Spleen (tissue), 11 donors: Measurements from ENCODE around the gene PPIL1. TPM values are rescaled to one million over a fixed set of nuclear protein-coding genes. Genes with fewer than 3 reads are reported as not detected.

ENCODE experiments used
- DNase-seq: peaks from one replicate; pipeline ENCODE4 v3.0.0-alpha.2; 2020
- H3K27ac ChIP-seq, 8 donors: fragments of 200-600 bp; sonication (generic) in 7 of 8; 1 replicate in 4 of 8; 2 replicates in 4 of 8; pipeline versions ENCODE4 v1.5.0 to v1.8.0; 2016 to 2021; ENCODE audit warnings: inconsistent platforms in 4 of 8, mild to moderate bottlenecking in 4 of 8, moderate library complexity in 1 of 8
- H3K27me3 ChIP-seq, 7 donors: fragments of 200-600 bp; sonication (generic) in 6 of 7; replicated peaks in 1 of 7; 1 replicate in 4 of 7; 2 replicates in 3 of 7; pipeline versions ENCODE4 v1.5.0 to v1.8.0; 2016 to 2021; ENCODE audit warnings: inconsistent platforms in 3 of 7, mild to moderate bottlenecking in 1 of 7
- H3K36me3 ChIP-seq, 6 donors: fragments of 200-600 bp; sonication (generic) in 5 of 6; 1 replicate in 4 of 6; 2 replicates in 2 of 6; pipeline versions ENCODE4 v1.5.0 to v1.8.0; 2016 to 2021; ENCODE audit warnings: inconsistent platforms in 2 of 6
- H3K4me1 ChIP-seq, 6 donors: fragments of 200-600 bp; sonication (generic) in 5 of 6; 1 replicate in 3 of 6; 2 replicates in 3 of 6; pipeline versions ENCODE4 v1.5.0 to v1.8.0; 2016 to 2021; ENCODE audit warnings: inconsistent platforms in 3 of 6
- H3K4me3 ChIP-seq, 8 donors: fragments of 200-600 bp; sonication (generic) in 7 of 8; 1 replicate in 4 of 8; 2 replicates in 4 of 8; pipeline versions ENCODE4 v1.5.0 to v1.8.0; 2016 to 2021; ENCODE audit warnings: inconsistent platforms in 4 of 8, mild to moderate bottlenecking in 4 of 8, moderate library complexity in 2 of 8
- H3K9me3 ChIP-seq, 8 donors: fragments of 200-600 bp; sonication (generic) in 7 of 8; 1 replicate in 4 of 8; 2 replicates in 4 of 8; pipeline versions ENCODE4 v1.5.0 to v1.8.0; 2016 to 2021; ENCODE audit warnings: inconsistent platforms in 4 of 8
- CTCF ChIP-seq, 11 experiments: fragments of 200-600 bp in 7 of 11; fragments of 450-650 bp in 4 of 11; sonication (generic) in 4 of 11; IDR thresholded peaks in 8 of 11; conservative IDR thresholded peaks in 3 of 11; 1 replicate in 7 of 11; 2 replicates in 4 of 11; pipeline versions ENCODE4 v1.4.0 to v1.8.0; 2016 to 2021; ENCODE audit warnings: antibody characterized with exemption in 11 of 11, inconsistent platforms in 4 of 11, mild to moderate bottlenecking in 1 of 11
- POLR2A ChIP-seq, 3 donors: fragments of 450-650 bp; IDR thresholded peaks; one replicate each; pipeline ENCODE4 v1.5.1; 2017; ENCODE audit warnings: antibody characterized with exemption in 3 of 3, mild to moderate bottlenecking in 1 of 3
- POLR2AphosphoS5 ChIP-seq, 3 donors: sonication (generic); formaldehyde crosslinking; IDR thresholded peaks; one replicate each; pipeline ENCODE4 v1.5.1; 2017; ENCODE audit warnings: antibody characterized with exemption in 3 of 3
- WGBS, 5 donors: extraction: QIAGEN DNeasy Blood & Tissue Kit in 3 of 5; methylation state at CpG; one replicate each; pipeline versions ENCODE4 v1.1.5 to v1.1.7; 2013 to 2018; 5-methylcytosine and 5-hydroxymethylcytosine counted together
- intact Hi-C: fragments of 100-400 bp; cut with DNase I; formaldehyde crosslinking; loops from one replicate; pipeline ENCODE4 v1.15.0; 2023; ENCODE audit warnings: low total_unique reads
- polyA plus RNA-seq, 3 donors: library from polyadenylated mRNA; stranded (reverse); fragments of 200-250 nt; gene quantifications; one replicate each; pipeline ENCODE4 v1.2.1, GENCODE V29; 2013
- total RNA-seq, 7 donors: library from RNA; depleted of rRNA in 3 of 7; stranded (reverse); fragments of >200 nt in 3 of 7; fragmentation: NEBNext Ultra II Directional in 4 of 7; extraction: Animal tissue kit (Norgen Biotek cat#: 25700) in 4 of 7; gene quantifications; one replicate each; pipeline versions ENCODE4 v1.1.0 to v1.2.1, GENCODE V29; 2016 to 2021
- donor health status: healthy with polysubstance abuse.
- donor health status: DM: no; HTN: no; CAD: no; lungs with moderate emphysema.
- donor health status: DM: no; HTN: no; CAD: no.
- donor health status: Bipolar disorder and iron deficiency.
- donor health status: healthy.
- donor health status: DM: no; HTN: no; CAD: no.
- donor health status: DM: yes; HTN: yes; CAD: no.

The PPIL1 gene
- total and polyA plus RNA-seq, 10 donors, result 8.7 to 26.4 (median 13.5) TPM

GRCh38 chr6:36865835-36866234 lies 8.8 kb downstream of the PPIL1 start:
- intact Hi-C loops, result no loop called here
- DNase-seq, result no peak
- Histone ChIP-seq H3K4me1 (peaks cover 0 to 22% (median 0%) of the 10 kb centered on the region in 6 donors), H3K4me3 (no peak overlapping the region), H3K27me3 (no peaks in the 10 kb centered on the region), H3K9me3 (no peaks in the 10 kb centered on the region), H3K36me3 (peaks cover 0 to 100% (median 38%) of the 10 kb centered on the region in 6 donors), H3K27ac (no peak overlapping the region)
- WGBS, 5 donors, result 76 to 84% (median 81%) methylated on average over 2 of the region's 2 CpGs
- TF ChIP-seq CTCF (IDR thresholded peaks at IDR 0.05 in 8 of 11, conservative IDR thresholded peaks at IDR 0.05 in 3 of 11) (no peak), POLR2A (IDR thresholded peaks at IDR 0.05) (no peak), POLR2AphosphoS5 (IDR thresholded peaks at IDR 0.05) (no peak)

GRCh38 chr6:36863670-36864540 lies 10.7 kb downstream of the PPIL1 start:
- no peak for DNase-seq
- H3K4me3 ChIP-seq, result no peak overlapping the region
- peaks cover 0 to 22% (median 0%) of the 10 kb centered on the region in 6 donors for H3K4me1 ChIP-seq
- peaks cover 0 to 91% (median 29%) of the 10 kb centered on the region in 6 donors for H3K36me3 ChIP-seq
- no peak for TF ChIP-seq POLR2AphosphoS5 (IDR thresholded peaks at IDR 0.05)
- TF ChIP-seq POLR2A (IDR thresholded peaks at IDR 0.05), result no peak
- TF ChIP-seq CTCF (IDR thresholded peaks at IDR 0.05 in 8 of 11, conservative IDR thresholded peaks at IDR 0.05 in 3 of 11), result no peak
- no peaks in the 10 kb centered on the region for H3K9me3 ChIP-seq
- no peaks in the 10 kb centered on the region for H3K27me3 ChIP-seq
- H3K27ac ChIP-seq, result no peak overlapping the region
- intact Hi-C loops, result no loop called here
- WGBS, 5 donors, result 91 to 95% (median 93%) methylated on average over 12 of the region's 12 CpGs

GRCh38 chr6:36862848-36863382 lies 11.7 kb downstream of the PPIL1 start:
- intact Hi-C loops, result no loop called here

More at GRCh38 chr6:36862848-36863382, 11.7 kb downstream of the PPIL1 start:
- 84 to 96% (median 91%) methylated on average over 4 of the region's 4 CpGs for WGBS, 5 donors
- no peak for DNase-seq
- H3K27ac ChIP-seq, result no peak overlapping the region
- peaks cover 0 to 12% (median 0%) of the 10 kb centered on the region in 6 donors for H3K4me1 ChIP-seq
- no peaks in the 10 kb centered on the region for H3K27me3 ChIP-seq
- TF ChIP-seq POLR2A (IDR thresholded peaks at IDR 0.05) (no peak), POLR2AphosphoS5 (IDR thresholded peaks at IDR 0.05) (no peak), CTCF (IDR thresholded peaks at IDR 0.05 in 8 of 11, conservative IDR thresholded peaks at IDR 0.05 in 3 of 11) (no peak)
- H3K4me3 ChIP-seq, result no peak overlapping the region
- peaks cover 0 to 88% (median 24%) of the 10 kb centered on the region in 6 donors for H3K36me3 ChIP-seq
- no peaks in the 10 kb centered on the region for H3K9me3 ChIP-seq
